ENCODE data around the gene TRIM32.

GRCh38 chr9:116736399-116737151 is 49.5 kb downstream of the TRIM32 start:
- TF ChIP-seq CTCF (conservative IDR thresholded peaks at IDR 0.05; ENCODE audit: low read length) (no peak), EZH2phosphoT487 (IDR thresholded peaks at IDR 0.05; ENCODE audit: borderline replicate concordance, low read depth, low read length) (no peak)
